Panc1 (cell line): ENCODE measurements around the gene KYNU.

ENCODE experiments used
- TCF7L2 ChIP-seq: IDR thresholded peaks from 2 replicates; pipeline ENCODE4 v1.6.1; 2011; ENCODE audit warnings: mild to moderate bottlenecking, low read depth, low read length, inconsistent platforms
- TF ChIP-seq, protein P1 (sequence below): fragments of 450-650 bp; IDR thresholded peaks from 2 replicates; pipeline ENCODE4 v1.5.1; 2017; ENCODE audit warnings: mild to moderate bottlenecking

GRCh38 chr2:143087033-143087432 is 209.6 kb downstream of the KYNU start:
- TF ChIP-seq, protein P1, sequence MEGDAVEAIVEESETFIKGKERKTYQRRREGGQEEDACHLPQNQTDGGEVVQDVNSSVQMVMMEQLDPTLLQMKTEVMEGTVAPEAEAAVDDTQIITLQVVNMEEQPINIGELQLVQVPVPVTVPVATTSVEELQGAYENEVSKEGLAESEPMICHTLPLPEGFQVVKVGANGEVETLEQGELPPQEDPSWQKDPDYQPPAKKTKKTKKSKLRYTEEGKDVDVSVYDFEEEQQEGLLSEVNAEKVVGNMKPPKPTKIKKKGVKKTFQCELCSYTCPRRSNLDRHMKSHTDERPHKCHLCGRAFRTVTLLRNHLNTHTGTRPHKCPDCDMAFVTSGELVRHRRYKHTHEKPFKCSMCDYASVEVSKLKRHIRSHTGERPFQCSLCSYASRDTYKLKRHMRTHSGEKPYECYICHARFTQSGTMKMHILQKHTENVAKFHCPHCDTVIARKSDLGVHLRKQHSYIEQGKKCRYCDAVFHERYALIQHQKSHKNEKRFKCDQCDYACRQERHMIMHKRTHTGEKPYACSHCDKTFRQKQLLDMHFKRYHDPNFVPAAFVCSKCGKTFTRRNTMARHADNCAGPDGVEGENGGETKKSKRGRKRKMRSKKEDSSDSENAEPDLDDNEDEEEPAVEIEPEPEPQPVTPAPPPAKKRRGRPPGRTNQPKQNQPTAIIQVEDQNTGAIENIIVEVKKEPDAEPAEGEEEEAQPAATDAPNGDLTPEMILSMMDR, result no peak
- TF ChIP-seq TCF7L2, result no peak
